NCI-H226 (cell line): ENCODE results near the gene MYOC.
"Not testable (repeated sequence)": the region's sequence is repeated elsewhere in the genome, so short reads cannot be mapped to it uniquely, and the experiment has no call there.

Experiments used
- DNase-seq: peaks from one replicate; pipeline ENCODE4 v3.0.0-alpha.2; 2015

MYOC gene

DNA sequence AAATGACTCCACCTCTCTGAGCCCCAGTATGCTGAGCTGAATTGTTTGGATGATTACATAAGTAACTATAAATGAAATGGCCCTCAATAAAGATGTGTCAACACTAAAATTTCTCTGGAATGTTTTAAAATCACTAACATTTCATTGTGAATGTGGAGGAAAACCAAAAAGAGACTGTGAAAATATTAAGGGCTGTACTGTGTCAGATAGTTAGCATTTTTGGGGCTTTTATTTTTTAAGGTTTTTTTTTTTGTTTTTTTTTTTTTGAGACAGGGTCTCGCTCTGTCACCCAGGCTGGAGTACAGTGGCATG, 6.3 kb downstream of the MYOC start:
- no peak for DNase-seq

DNA sequence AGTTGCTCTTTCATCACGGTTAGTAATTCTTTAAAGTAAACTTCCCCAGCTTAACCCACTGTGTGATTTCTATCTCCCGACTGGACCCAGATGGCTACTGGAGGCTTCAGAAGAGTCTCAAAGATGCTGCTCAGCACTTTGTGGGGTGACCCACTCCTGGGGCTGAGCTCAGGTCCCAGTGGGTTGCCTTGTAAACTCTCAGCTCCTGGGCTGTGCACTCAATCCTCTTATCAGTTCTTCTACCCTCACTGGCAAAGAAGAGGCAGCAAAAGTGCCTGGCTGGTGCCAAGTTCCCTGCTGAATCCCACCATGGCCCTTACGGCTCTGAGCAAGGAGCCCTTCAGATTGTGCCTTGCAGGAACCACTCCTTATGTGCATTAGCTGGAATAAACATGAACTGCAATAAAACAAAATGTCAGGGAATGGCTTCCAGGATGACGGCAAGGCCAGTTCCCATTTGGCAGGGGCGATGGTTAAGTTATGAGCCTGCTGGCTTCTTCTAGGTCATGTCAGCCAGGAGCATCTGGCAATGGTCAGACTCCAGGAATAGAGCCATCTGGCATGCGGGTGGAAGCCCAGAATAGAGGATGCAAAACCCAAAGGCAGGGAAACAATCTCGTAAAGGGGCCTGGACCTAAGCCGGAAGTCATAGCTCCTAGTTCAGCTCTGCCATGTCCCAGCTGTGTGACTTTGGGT, 6.8 kb downstream of the MYOC start:
- no peak for DNase-seq

- DNase-seq: peak; percentile 73
Observed at GRCh38 chr1:171644805-171645483, 7.5 kb downstream of the MYOC start.

- no peak for DNase-seq
Observed at GRCh38 chr1:171643156-171643555, 9.3 kb downstream of the MYOC start.

DNA sequence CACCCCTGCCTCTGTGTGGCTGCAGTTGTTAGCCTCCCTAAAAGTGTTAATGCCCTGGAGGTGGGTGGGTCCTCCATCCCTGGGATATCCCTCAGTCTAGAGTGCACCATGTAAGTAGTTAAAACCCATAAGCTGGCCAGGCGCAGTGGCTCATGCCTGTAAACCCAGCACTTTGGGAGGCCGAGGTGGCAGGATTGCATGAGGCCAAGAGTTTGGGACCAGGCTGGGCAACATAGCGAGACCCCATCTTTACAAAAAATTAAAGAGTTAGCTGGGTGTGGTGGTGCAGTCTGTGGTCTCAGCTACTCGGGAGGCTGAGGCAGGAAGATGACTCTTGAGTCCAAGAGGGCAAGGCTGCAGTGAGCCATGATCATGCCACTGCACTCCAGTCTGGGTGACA, 10.3 kb downstream of the MYOC start:
- no peak for DNase-seq

- no peak for DNase-seq
Observed at GRCh38 chr1:171641076-171641864, 11.2 kb downstream of the MYOC start.

DNA sequence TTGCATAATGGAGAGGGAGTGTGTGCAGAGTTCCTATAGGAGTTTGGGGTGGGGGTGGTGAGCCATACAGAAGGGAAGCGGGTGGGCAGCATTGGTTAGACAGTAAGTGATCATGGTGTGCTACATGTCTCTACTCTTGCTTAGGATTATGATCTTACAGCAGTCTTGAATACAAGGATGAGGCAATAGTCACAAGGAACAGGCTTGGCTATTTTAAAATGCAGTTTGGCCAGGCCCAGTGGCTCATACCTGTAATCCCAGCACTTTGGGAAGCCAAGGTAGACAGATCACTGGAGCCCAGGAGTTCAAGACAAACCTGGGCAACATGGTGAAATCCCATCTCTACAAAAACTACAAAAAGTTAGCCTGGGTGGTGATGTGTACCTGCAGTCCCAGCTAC, 12.3 kb downstream of the MYOC start:
- DNase-seq: no peak

DNA sequence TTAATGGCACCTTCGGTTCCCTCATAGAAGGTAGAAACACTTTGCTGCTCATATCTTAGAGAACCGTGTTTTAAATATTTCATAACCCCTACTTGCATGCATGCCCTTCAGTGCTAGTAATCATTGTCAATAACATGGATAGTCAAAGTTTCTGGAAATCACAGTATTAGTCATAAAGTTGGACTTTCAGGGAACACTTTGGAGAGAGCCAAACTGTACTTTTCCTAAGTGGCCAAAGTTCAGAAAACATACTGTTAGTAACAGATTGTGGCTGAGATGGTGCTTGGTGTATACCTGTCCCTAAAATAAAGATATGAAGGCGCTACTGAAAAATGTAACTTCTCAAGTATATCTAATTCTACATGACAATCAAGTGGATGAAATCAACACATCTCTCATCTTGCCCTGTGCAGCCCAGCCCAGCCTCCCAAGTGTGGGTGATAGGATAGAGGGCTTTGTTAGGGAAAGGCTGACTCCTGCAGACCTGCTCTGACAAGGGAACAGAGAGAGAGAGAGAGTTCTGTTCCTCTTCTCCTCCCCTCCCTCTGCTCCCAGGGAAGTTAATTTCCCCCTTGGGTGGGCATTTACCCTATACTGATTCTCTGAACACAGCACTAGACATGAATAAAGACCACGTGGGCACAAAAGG, 14.4 kb downstream of the MYOC start:
- DNase-seq: no peak

DNA sequence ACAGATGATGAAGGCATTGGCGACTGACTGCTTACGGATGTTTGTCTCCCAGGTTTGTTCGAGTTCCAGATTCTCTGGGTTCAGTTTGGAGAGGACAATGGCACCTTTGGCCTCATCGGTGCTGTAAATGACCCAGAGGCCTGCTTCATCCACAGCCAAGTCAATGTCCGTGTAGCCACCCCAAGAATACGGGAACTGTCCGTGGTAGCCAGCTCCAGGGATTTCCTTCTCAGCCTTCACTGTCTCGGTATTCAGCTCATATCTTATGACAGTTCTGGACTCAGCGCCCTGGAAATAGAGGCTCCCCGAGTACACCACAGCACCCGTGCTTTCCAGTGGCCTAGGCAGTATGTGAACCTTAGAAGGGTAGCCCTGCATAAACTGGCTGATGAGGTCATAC, 16.3 kb downstream of the MYOC start:
- DNase-seq: no peak

GRCh38 chr1:171635661-171636060, 16.8 kb downstream of the MYOC start:
- DNase-seq: no peak

DNA sequence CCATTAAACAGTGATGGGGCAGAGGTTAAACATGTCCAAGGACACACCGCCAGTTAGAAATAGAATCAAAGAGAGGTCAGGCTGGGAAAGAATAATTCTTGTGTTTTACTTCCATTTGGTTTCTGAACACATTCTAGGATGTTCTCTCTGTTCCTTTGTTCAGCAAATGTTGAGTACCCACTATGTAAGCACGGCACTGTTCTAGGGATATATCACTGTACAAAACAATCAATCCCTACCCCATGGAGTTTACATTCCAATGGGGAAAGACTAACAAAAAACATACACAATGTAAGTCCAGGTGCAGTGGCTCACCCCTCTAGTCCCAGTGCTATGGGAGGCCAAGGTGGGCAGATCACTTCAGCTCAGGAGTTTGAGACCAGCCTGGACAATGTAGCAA, 24.3 kb downstream of the MYOC start:
- DNase-seq: no peak

GRCh38 chr1:171627020-171627419, 25.5 kb downstream of the MYOC start:
- DNase-seq: no peak

DNA sequence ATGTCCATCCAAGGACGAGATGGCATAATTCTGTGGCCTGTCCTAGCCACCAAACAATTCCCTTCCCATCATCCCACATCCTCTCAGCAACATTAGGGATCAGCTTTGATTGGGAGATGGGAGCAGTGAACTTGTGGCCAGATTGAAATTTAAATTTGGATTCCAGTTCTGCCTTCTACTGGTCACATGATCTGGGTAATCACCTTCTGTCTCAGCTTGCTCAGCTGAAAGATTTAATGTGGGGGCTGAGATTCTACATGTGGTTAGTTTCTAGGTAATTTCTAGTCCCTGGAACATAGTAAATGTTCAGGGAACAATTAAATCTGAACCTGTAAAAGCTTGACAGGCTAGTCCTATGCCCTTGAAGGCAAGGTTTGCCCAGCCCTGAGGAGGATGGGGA, 27.3 kb downstream of the MYOC start:
- no peak for DNase-seq

- no peak for DNase-seq
Observed at GRCh38 chr1:171623651-171624331, 28.7 kb downstream of the MYOC start.

GRCh38 chr1:171622152-171622462, 30.4 kb downstream of the MYOC start, which contains the start of gene MYOCOS:
TSS of gene MYOCOS (plus strand) at chr1:171622243. CDS start at chr1:171623884, 1,641 bp downstream.
- DNase-seq: no peak

DNA sequence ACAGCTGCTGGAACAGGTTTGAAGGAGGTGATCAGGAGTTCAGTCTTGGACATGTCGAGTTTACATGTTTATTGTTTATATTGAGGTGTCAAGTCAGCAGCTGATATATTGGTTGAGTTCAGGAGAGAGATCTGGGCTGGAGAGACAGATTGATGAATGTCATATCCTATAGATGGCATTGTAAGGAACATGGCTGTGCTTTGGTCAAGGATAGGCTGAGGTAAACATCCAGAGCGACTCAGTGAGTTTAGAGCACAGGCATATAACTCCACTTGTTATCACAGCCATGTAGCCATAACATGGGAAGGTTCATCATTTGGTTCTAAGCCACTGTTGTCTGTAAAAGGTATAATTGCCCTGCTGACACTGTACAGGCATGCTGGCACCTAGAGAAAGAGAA, 35.9 kb downstream of the MYOC start:
- no peak for DNase-seq

- not testable (repeated sequence) for DNase-seq
Observed at GRCh38 chr1:171615122-171615906, 37.2 kb downstream of the MYOC start.

DNA sequence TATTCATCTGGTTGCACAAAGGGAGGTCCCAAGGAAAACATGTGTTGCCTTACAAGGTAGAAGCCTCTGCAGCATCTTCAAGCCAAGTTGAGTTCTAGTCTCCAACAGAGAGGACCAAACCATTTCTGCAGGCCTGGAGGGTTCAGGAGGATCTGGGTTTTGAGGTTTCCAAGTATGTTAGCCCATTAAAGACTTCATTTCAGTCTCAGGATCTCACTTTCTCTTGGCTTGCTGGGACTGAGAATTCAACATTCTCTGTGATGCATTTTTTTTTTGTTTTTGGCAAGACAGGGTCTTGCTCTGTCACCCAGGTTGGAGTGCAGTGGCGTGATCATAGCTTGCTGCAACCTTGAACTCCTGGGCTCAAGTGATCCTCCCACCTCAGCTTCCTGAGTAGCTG, 39.2 kb downstream of the MYOC start:
- DNase-seq: no peak

DNA sequence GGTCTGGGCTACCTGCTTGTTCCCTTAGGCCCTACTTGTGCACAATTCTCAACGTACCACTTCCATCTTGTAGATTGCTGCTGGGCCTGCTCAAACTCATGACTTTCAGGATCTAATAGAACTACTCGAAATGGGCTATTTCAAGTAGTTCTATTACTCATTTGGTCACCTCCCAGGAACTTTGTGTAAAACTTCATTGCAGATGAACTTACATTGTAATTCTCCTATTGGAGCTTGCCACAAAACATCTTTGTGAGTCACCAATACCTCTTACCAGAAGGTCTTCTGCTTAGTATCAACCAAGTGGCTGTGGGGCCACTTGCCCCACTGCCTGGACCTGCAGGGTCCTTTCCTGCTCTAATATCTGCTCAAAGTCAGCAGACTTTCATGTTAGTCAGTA, 41.2 kb downstream of the MYOC start:
- no peak for DNase-seq

DNA sequence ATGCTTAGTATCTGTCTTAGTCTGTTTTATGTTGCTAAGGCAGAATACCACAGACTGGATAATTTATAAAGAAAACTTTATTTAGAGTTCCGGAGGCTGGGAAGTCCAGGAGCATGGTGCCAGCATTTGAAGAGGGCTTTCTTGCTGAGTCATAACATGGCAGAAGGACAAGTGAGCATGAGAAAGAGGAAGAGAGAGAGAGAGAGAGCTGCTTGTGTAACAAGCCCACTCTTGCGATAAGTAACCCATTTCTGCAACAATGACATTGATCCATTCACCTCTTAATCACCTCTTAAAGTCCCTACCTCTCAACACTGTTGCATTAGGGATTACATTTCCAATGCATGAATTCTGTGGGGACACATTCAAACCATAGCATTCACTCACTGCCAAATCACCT, 42.1 kb downstream of the MYOC start:
- DNase-seq: no peak

DNA sequence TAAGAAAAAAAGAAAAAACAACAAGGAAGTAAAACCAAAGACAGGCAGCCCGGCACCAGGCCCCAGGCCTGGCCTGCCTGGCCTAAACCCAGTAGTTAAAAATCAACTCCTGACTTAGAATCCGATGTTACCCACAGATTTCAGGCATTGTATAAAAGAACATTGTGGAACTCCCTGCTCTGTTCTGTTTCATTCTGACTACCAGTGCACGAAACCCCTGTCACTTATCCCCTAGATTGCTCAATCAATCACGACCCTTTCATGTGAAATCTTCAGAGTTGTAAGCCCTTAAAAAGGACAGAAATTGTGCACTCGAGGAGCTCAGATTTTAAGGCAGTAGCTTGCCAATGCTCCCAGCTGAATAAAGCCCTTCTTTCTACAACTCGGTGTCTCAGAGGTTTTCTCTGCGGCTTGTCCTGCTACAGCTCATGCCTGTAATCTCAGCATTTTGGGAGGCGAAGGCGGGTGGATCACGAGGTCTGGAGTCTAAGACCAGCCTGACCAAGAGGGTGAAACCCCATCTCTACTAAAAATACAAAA, 46.0 kb downstream of the MYOC start:
- DNase-seq: no peak

GRCh38 chr1:171603042-171603441, 49.4 kb downstream of the MYOC start:
- DNase-seq: not testable (repeated sequence)
